ENCODE results near the gene ST6GAL1. TPM values are rescaled to one million over a fixed set of nuclear protein-coding genes. Genes with fewer than 3 reads are reported as not detected.

The ST6GAL1 gene
- total and polyA plus RNA-seq, 10 of the 15 experiments (the other 5 are each of a cell fraction or from before 2014, with no cell fraction given) = 74.2 to 248 (median 149) TPM

DNA sequence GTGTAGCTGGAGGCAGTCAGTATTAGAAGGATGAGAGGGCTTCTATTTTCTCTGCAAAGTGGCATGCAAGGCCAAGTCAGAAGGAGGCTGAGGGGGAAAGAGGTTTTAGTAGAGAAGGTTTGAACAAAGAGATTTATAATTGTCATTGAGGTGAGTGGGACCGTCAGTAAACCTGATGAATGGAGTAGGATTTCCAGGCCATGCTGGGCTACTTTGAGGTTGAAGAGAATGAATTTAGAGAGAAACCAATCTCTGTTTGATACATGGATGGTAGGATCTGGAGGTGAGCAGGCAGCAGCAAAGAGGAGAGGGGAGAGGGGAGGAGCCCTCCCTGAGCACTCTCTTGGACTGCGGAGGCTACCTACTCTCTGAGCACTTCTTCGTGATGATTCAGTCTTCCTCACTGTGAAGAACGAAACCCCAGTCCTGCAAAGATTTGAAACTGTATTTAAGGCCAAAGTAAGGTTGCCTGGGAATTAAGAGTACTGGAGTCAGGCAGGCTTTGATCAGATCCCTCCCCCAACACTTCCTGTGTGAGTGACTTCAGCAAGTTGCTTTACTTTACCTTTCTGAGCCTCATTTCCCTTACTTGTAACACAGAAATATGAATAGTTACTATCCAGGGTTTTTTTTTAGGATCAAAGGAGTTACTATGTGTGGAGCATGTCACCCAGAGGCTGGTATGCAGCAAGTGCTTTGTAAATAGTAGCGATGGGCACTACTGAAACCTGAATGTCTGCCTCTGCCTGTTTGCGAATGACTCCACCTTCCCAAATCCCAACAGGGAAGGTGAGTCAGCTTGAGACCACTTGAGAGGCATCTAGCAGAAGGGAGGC is 133.2 kb downstream of the ST6GAL1 start:
- peak; percentile 7 for FAIRE-seq
- H3K4me1 ChIP-seq (ENCODE audit: control insufficient read depth, insufficient read depth, low read length) = peaks cover 44% of the 10 kb centered on the region
- H3K4me3 ChIP-seq = peak overlapping the region; percentile 37; the same call in 1 of the 2 replicates
- no peak overlapping the region for H3K9ac ChIP-seq (ENCODE audit: control insufficient read depth, insufficient read depth, low read length)
- peak overlapping the region; percentile 44 for H3K4me2 ChIP-seq (ENCODE audit: control insufficient read depth, insufficient read depth)
- intact Hi-C loops (cut with micrococcal nuclease; ENCODE audit: unreplicated experiment) (loop anchor here (2.0 kb wide), 1 partner anchor 37 kb away; no protein-coding TSS in a partner anchor), in situ Hi-C loops (cut with MboI) (no loop called here)
- CTCF ChIA-PET = interaction anchor here (0.6 to 1.4 kb wide), 2 partner anchors 19 to 31 kb away, joined by 4 to 5 read pairs; no protein-coding TSS in a partner anchor
- no peaks in the 10 kb centered on the region; the same call in 1 of the 2 replicates for H4K20me1 ChIP-seq (ENCODE audit: control insufficient read depth, insufficient read depth)
- POLR2A ChIA-PET = interaction anchor here (0.6 to 2.3 kb wide), 5 partner anchors 19 to 62 kb away, joined by 3 to 13 read pairs (median 4); no protein-coding TSS in a partner anchor
- H3K9me3 ChIP-seq (replicated peaks; ENCODE audit: control insufficient read depth, insufficient read depth, low read length) = no peaks in the 10 kb centered on the region
- RAD21 ChIA-PET (ENCODE audit: unreplicated experiment) = interaction anchor here (1.5 to 4.3 kb wide), 4 partner anchors 19 to 42 kb away, joined by 3 to 37 read pairs (median 10); no protein-coding TSS in a partner anchor
- DNase-seq (ENCODE audit: low read depth, low spot score) = no peak
- ATAC-seq = no peak
- peaks cover 43% of the 10 kb centered on the region for H3K79me2 ChIP-seq (ENCODE audit: control insufficient read depth, insufficient read depth, low read length)
- 26% methylated on average over 6 of the region's 6 CpGs for WGBS (ENCODE audit: insufficient coverage, insufficient replicate concordance, low lambda C conversion rate, missing lambda C conversion rate)
- H2AFZ ChIP-seq (ENCODE audit: control insufficient read depth, low read depth, low read length) = no peak overlapping the region
- H3K36me3 ChIP-seq (ENCODE audit: control insufficient read depth in 2 of 2, insufficient read depth in 2 of 2, low read length in 1 of 2) = peaks cover 20 to 33% of the 10 kb centered on the region in 2 experiments
- H3K27ac ChIP-seq (ENCODE audit: control insufficient read depth, insufficient read depth) = peak overlapping the region; percentile 90; the same call in 1 of the 2 replicates
- no TSS peak for BruUV-seq (replicated peaks)
- no peaks in the 10 kb centered on the region for H3K27me3 ChIP-seq (replicated peaks in 1 of 2; ENCODE audit: control insufficient read depth in 2 of 2, insufficient read depth in 2 of 2, low read length in 1 of 2)
- SMC1A ChIA-PET (ENCODE audit: uncharacterized antibody, unreplicated experiment) = interaction anchor here (0.6 to 1.7 kb wide), 5 partner anchors 11 to 137 kb away, joined by 3 to 7 read pairs (median 4); no protein-coding TSS in a partner anchor
- TF ChIP-seq ZZZ3 (IDR thresholded peaks at IDR 0.05; ENCODE audit: control insufficient read depth, insufficient read length, low read depth) = no peak
- 0 out of 2 replicates have a peak, but pooled peaks have one; percentile 14 for TF ChIP-seq EED (IDR thresholded peaks at IDR 0.05; ENCODE audit: low read depth)
- no peak for TF ChIP-seq ZNF24 (IDR thresholded peaks at IDR 0.05)
- TF ChIP-seq, protein P1, sequence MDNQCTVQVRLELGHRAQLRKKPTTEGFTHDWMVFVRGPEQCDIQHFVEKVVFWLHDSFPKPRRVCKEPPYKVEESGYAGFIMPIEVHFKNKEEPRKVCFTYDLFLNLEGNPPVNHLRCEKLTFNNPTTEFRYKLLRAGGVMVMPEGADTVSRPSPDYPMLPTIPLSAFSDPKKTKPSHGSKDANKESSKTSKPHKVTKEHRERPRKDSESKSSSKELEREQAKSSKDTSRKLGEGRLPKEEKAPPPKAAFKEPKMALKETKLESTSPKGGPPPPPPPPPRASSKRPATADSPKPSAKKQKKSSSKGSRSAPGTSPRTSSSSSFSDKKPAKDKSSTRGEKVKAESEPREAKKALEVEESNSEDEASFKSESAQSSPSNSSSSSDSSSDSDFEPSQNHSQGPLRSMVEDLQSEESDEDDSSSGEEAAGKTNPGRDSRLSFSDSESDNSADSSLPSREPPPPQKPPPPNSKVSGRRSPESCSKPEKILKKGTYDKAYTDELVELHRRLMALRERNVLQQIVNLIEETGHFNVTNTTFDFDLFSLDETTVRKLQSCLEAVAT (IDR thresholded peaks at IDR 0.05) = no peak
- TF ChIP-seq JUNB (IDR thresholded peaks at IDR 0.05) = no peak
- TF ChIP-seq WRNIP1 (IDR thresholded peaks at IDR 0.05; ENCODE audit: borderline replicate concordance, low read depth, low read length) = no peak
- no peak for TF ChIP-seq GABPA (IDR thresholded peaks at IDR 0.05; ENCODE audit: low read depth)
- TF ChIP-seq CEBPB (IDR thresholded peaks at IDR 0.05; ENCODE audit: borderline replicate concordance in 1 of 2, low read depth in 2 of 2, low read length in 2 of 2) = no peak
- no peak for TF ChIP-seq CREB1 (IDR thresholded peaks at IDR 0.05; ENCODE audit: low read depth)
- no peak for TF ChIP-seq FOXM1 (IDR thresholded peaks at IDR 0.05; ENCODE audit: low read depth, low read length)
- TF ChIP-seq POLR2AphosphoS2 (IDR thresholded peaks at IDR 0.05; ENCODE audit: low read depth, low read length) = peak; percentile 16; the same call in 1 of the 2 replicates
- TF ChIP-seq, protein P2, sequence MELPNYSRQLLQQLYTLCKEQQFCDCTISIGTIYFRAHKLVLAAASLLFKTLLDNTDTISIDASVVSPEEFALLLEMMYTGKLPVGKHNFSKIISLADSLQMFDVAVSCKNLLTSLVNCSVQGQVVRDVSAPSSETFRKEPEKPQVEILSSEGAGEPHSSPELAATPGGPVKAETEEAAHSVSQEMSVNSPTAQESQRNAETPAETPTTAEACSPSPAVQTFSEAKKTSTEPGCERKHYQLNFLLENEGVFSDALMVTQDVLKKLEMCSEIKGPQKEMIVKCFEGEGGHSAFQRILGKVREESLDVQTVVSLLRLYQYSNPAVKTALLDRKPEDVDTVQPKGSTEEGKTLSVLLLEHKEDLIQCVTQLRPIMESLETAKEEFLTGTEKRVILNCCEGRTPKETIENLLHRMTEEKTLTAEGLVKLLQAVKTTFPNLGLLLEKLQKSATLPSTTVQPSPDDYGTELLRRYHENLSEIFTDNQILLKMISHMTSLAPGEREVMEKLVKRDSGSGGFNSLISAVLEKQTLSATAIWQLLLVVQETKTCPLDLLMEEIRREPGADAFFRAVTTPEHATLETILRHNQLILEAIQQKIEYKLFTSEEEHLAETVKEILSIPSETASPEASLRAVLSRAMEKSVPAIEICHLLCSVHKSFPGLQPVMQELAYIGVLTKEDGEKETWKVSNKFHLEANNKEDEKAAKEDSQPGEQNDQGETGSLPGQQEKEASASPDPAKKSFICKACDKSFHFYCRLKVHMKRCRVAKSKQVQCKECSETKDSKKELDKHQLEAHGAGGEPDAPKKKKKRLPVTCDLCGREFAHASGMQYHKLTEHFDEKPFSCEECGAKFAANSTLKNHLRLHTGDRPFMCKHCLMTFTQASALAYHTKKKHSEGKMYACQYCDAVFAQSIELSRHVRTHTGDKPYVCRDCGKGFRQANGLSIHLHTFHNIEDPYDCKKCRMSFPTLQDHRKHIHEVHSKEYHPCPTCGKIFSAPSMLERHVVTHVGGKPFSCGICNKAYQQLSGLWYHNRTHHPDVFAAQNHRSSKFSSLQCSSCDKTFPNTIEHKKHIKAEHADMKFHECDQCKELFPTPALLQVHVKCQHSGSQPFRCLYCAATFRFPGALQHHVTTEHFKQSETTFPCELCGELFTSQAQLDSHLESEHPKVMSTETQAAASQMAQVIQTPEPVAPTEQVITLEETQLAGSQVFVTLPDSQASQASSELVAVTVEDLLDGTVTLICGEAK (IDR thresholded peaks at IDR 0.05; ENCODE audit: borderline replicate concordance) = no peak
- TF ChIP-seq, protein P3, sequence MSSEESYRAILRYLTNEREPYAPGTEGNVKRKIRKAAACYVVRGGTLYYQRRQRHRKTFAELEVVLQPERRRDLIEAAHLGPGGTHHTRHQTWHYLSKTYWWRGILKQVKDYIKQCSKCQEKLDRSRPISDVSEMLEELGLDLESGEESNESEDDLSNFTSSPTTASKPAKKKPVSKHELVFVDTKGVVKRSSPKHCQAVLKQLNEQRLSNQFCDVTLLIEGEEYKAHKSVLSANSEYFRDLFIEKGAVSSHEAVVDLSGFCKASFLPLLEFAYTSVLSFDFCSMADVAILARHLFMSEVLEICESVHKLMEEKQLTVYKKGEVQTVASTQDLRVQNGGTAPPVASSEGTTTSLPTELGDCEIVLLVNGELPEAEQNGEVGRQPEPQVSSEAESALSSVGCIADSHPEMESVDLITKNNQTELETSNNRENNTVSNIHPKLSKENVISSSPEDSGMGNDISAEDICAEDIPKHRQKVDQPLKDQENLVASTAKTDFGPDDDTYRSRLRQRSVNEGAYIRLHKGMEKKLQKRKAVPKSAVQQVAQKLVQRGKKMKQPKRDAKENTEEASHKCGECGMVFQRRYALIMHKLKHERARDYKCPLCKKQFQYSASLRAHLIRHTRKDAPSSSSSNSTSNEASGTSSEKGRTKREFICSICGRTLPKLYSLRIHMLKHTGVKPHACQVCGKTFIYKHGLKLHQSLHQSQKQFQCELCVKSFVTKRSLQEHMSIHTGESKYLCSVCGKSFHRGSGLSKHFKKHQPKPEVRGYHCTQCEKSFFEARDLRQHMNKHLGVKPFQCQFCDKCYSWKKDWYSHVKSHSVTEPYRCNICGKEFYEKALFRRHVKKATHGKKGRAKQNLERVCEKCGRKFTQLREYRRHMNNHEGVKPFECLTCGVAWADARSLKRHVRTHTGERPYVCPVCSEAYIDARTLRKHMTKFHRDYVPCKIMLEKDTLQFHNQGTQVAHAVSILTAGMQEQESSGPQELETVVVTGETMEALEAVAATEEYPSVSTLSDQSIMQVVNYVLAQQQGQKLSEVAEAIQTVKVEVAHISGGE (CRISPR knock-in tag; IDR thresholded peaks at IDR 0.05) = no peak

Data from GM12878 (cell line).